ENCODE results near the gene SORD. TPM values are rescaled to one million over a fixed set of nuclear protein-coding genes. Genes with fewer than 3 reads are reported as not detected.

SORD gene
- total RNA-seq, 2 experiments from 2014 or later = 14.5 to 15.6 TPM

- POLR2A ChIA-PET = no interaction called here
- Mint-ChIP-seq H3K27me3 (peaks cover 59% of the 10 kb centered on the region), H3K4me3 (no peak overlapping the region), H3K27ac (no peak overlapping the region), H3K36me3 (no peaks in the 10 kb centered on the region), H3K9me3 (no peaks in the 10 kb centered on the region), H3K4me1 (ENCODE audit: low read depth) (peaks cover 26% of the 10 kb centered on the region)
- DNase-seq = no peak
- intact Hi-C loops (cut with micrococcal nuclease) = no loop called here
- CTCF ChIA-PET = interaction anchor here (1.5 kb wide), 1 partner anchor 10 kb away, joined by 4 read pairs; no protein-coding TSS in a partner anchor
Observed at GRCh38 chr15:45111390-45112142, 88.6 kb downstream of the SORD start.

- H3K27ac Mint-ChIP-seq = no peak overlapping the region
- intact Hi-C loops (cut with micrococcal nuclease) = no loop called here
- H3K4me3 Mint-ChIP-seq = peak overlapping the region; percentile 27
- no peaks in the 10 kb centered on the region for H3K9me3 Mint-ChIP-seq
- no peaks in the 10 kb centered on the region for H3K36me3 Mint-ChIP-seq
- ChIA-PET POLR2A (no interaction called here), CTCF (interaction anchor here (1.1 to 1.5 kb wide), 2 partner anchors 9 to 14 kb away, joined by 3 to 4 read pairs; no protein-coding TSS in a partner anchor)
- peaks cover 30% of the 10 kb centered on the region for H3K4me1 Mint-ChIP-seq (ENCODE audit: low read depth)
- DNase-seq = no peak
- peaks cover 61% of the 10 kb centered on the region for H3K27me3 Mint-ChIP-seq
Observed at GRCh38 chr15:45112143-45112590, 89.2 kb downstream of the SORD start.

- Mint-ChIP-seq H3K4me3 (peak overlapping the region; percentile 27), H3K9me3 (no peaks in the 10 kb centered on the region), H3K27me3 (peaks cover 66% of the 10 kb centered on the region), H3K36me3 (no peaks in the 10 kb centered on the region), H3K4me1 (ENCODE audit: low read depth) (peaks cover 36% of the 10 kb centered on the region), H3K27ac (no peak overlapping the region)
- intact Hi-C loops (cut with micrococcal nuclease) = no loop called here
- ChIA-PET POLR2A (no interaction called here), CTCF (interaction anchor here (1.1 to 1.5 kb wide), 2 partner anchors 9 to 13 kb away, joined by 3 to 4 read pairs; no protein-coding TSS in a partner anchor)
- no peak for DNase-seq
Observed at GRCh38 chr15:45112591-45113379, 89.8 kb downstream of the SORD start.

- no peaks in the 10 kb centered on the region for H3K9me3 Mint-ChIP-seq
- no peaks in the 10 kb centered on the region for H3K36me3 Mint-ChIP-seq
- no peak overlapping the region for H3K4me3 Mint-ChIP-seq
- intact Hi-C loops (cut with micrococcal nuclease) = no loop called here
- CTCF ChIA-PET = interaction anchor here (1.1 kb wide), 1 partner anchor 13 kb away, joined by 3 read pairs; no protein-coding TSS in a partner anchor
- peaks cover 38% of the 10 kb centered on the region for H3K4me1 Mint-ChIP-seq (ENCODE audit: low read depth)
- DNase-seq = no peak
- H3K27ac Mint-ChIP-seq = no peak overlapping the region
- POLR2A ChIA-PET = interaction anchor here (0.5 kb wide), 1 partner anchor 24 kb away, joined by 4 read pairs; no protein-coding TSS in a partner anchor
- peaks cover 70% of the 10 kb centered on the region for H3K27me3 Mint-ChIP-seq
Observed at GRCh38 chr15:45113380-45113990, 90.5 kb downstream of the SORD start.

- ChIA-PET POLR2A (no interaction called here), CTCF (interaction anchor here (0.8 to 1.0 kb wide), 2 partner anchors 11 to 21 kb away, joined by 3 read pairs; no protein-coding TSS in a partner anchor)
- H3K9me3 Mint-ChIP-seq = no peaks in the 10 kb centered on the region
- peaks cover 70% of the 10 kb centered on the region for H3K27me3 Mint-ChIP-seq
- no peak within 1 kb of the TSS for H3K27ac Mint-ChIP-seq
- H3K36me3 Mint-ChIP-seq = no peaks in the 10 kb centered on the region
- peaks cover 38% of the 10 kb centered on the region for H3K4me1 Mint-ChIP-seq (ENCODE audit: low read depth)
- H3K4me3 Mint-ChIP-seq = no peak within 1 kb of the TSS
- intact Hi-C loops (cut with micrococcal nuclease) = no loop called here
- DNase-seq = no peak
Observed at GRCh38 chr15:45114076-45114750, 91.2 kb downstream of the SORD start, which contains the start of the genes DUOX2 and DUOXA2. DUOX2 (minus strand) TSS chr15:45114172; CDS start chr15:45113411, 761 bp downstream. DUOXA2 (plus strand) TSS chr15:45114326; CDS start chr15:45114606, 280 bp downstream.

- no peak overlapping the region for H3K27ac Mint-ChIP-seq
- intact Hi-C loops (cut with micrococcal nuclease) = no loop called here
- H3K4me1 Mint-ChIP-seq (ENCODE audit: low read depth) = peaks cover 38% of the 10 kb centered on the region
- no peak for DNase-seq
- ChIA-PET POLR2A (no interaction called here), CTCF (interaction anchor here (0.8 to 1.0 kb wide), 2 partner anchors 10 to 21 kb away, joined by 3 read pairs; no protein-coding TSS in a partner anchor)
- H3K27me3 Mint-ChIP-seq = peaks cover 69% of the 10 kb centered on the region
- no peak overlapping the region for H3K4me3 Mint-ChIP-seq
- no peaks in the 10 kb centered on the region for H3K9me3 Mint-ChIP-seq
- no peaks in the 10 kb centered on the region for H3K36me3 Mint-ChIP-seq
Observed at GRCh38 chr15:45114751-45115085, 91.7 kb downstream of the SORD start.

GRCh38 chr15:45115312-45115820 is 92.4 kb downstream of the SORD start:
- Mint-ChIP-seq H3K27me3 (peaks cover 65% of the 10 kb centered on the region), H3K4me1 (ENCODE audit: low read depth) (peaks cover 38% of the 10 kb centered on the region), H3K36me3 (no peaks in the 10 kb centered on the region), H3K4me3 (no peak overlapping the region), H3K27ac (no peak overlapping the region), H3K9me3 (no peaks in the 10 kb centered on the region)
- intact Hi-C loops (cut with micrococcal nuclease) = no loop called here
- ChIA-PET POLR2A (no interaction called here), CTCF (interaction anchor here (0.8 to 1.8 kb wide), 2 partner anchors 12 to 20 kb away, joined by 3 to 8 read pairs; no protein-coding TSS in a partner anchor)
- DNase-seq = no peak

- H3K4me1 Mint-ChIP-seq (ENCODE audit: low read depth) = peaks cover 38% of the 10 kb centered on the region
- H3K27ac Mint-ChIP-seq = no peak overlapping the region
- H3K4me3 Mint-ChIP-seq = no peak overlapping the region
- POLR2A ChIA-PET = no interaction called here
- intact Hi-C loops (cut with micrococcal nuclease) = no loop called here
- DNase-seq = no peak
- no peaks in the 10 kb centered on the region for H3K36me3 Mint-ChIP-seq
- no peaks in the 10 kb centered on the region for H3K9me3 Mint-ChIP-seq
- H3K27me3 Mint-ChIP-seq = peaks cover 66% of the 10 kb centered on the region
- CTCF ChIA-PET = interaction anchor here (0.6 to 1.8 kb wide), 6 partner anchors 11 to 284 kb away, joined by 3 to 8 read pairs (median 3); no protein-coding TSS in a partner anchor
Observed at GRCh38 chr15:45116006-45116481, 93.0 kb downstream of the SORD start.

- no peaks in the 10 kb centered on the region for H3K36me3 Mint-ChIP-seq
- ChIA-PET CTCF (interaction anchor here (0.6 to 1.8 kb wide), 6 partner anchors 10 to 283 kb away, joined by 3 to 8 read pairs (median 3); no protein-coding TSS in a partner anchor), POLR2A (no interaction called here)
- intact Hi-C loops (cut with micrococcal nuclease) = no loop called here
- H3K4me1 Mint-ChIP-seq (ENCODE audit: low read depth) = peaks cover 38% of the 10 kb centered on the region
- no peak for DNase-seq
- H3K9me3 Mint-ChIP-seq = no peaks in the 10 kb centered on the region
- H3K27ac Mint-ChIP-seq = no peak overlapping the region
- H3K4me3 Mint-ChIP-seq = no peak overlapping the region
- peaks cover 67% of the 10 kb centered on the region for H3K27me3 Mint-ChIP-seq
Observed at GRCh38 chr15:45116482-45117307, 93.7 kb downstream of the SORD start.

GRCh38 chr15:45117308-45118130 is 94.5 kb downstream of the SORD start:
- POLR2A ChIA-PET = no interaction called here
- CTCF ChIA-PET = interaction anchor here (0.6 to 4.6 kb wide), 57 partner anchors 8 to 1176 kb away, joined by 3 to 65 read pairs (median 4); partner anchors contain the start of genes DUOX1, DUOXA1 and SHF
- no peak for DNase-seq
- Mint-ChIP-seq H3K4me3 (no peak overlapping the region), H3K9me3 (no peaks in the 10 kb centered on the region), H3K27ac (no peak overlapping the region), H3K27me3 (peaks cover 61% of the 10 kb centered on the region), H3K36me3 (no peaks in the 10 kb centered on the region), H3K4me1 (ENCODE audit: low read depth) (peaks cover 30% of the 10 kb centered on the region)
- intact Hi-C loops (cut with micrococcal nuclease) = loop anchor here (2.0 kb wide), 2 partner anchors 15 to 83 kb away; no protein-coding TSS in a partner anchor
